Measurements from ENCODE around the gene SPON2. TPM values are rescaled to one million over a fixed set of nuclear protein-coding genes. Genes with fewer than 3 reads are reported as not detected.

SPON2 gene
- polyA plus RNA-seq, 2 of the 4 experiments (the other 2 are of a cell fraction): 0.12 to 0.54 TPM

DNA sequence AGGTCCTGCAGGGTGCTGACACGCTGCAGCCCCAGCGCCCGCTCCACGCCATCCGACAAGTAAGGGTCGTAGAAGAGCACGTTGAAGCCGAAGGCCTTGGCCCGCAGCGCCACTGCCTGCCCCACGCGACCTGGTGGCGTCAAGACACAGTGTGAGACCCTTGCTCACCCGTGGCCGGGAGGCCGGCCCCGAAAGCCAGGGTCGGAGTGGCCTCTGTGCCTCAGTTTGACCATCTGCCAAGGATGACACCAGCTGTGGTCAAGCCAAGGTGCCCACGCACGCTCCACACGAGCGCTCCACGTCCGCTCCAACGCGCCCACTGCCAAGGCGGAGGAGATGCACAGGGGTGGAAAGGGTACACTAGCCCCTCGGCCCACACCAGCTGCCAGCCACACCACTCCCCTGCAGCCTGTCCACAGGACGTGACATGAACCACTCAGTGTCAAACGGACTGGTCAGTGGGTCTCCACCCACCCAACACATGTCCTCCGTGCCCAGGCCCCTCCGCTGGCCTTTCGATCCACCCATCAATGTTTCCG lies 43.8 kb upstream of the SPON2 start:
- ChIA-PET POLR2A (no interaction called here), CTCF (no interaction called here)
- no peak overlapping the region for H3K4me2 ChIP-seq
- TF ChIP-seq JUNB (IDR thresholded peaks at IDR 0.05) (no peak), RCOR1 (IDR thresholded peaks at IDR 0.05; ENCODE audit: low read depth, low read length) (no peak), HES2 (IDR thresholded peaks at IDR 0.05) (no peak), ELK1 (IDR thresholded peaks at IDR 0.05; ENCODE audit: low read depth, low read length) (no peak), JUN (IDR thresholded peaks at IDR 0.05) (no peak), HEYL (CRISPR knock-in tag; IDR thresholded peaks at IDR 0.05) (no peak), ESRRA (IDR thresholded peaks at IDR 0.05; ENCODE audit: borderline replicate concordance, low read length) (no peak), HDAC2 (IDR thresholded peaks at IDR 0.05) (no peak), BCL3 (IDR thresholded peaks at IDR 0.05) (no peak)
- TF ChIP-seq, protein P1, sequence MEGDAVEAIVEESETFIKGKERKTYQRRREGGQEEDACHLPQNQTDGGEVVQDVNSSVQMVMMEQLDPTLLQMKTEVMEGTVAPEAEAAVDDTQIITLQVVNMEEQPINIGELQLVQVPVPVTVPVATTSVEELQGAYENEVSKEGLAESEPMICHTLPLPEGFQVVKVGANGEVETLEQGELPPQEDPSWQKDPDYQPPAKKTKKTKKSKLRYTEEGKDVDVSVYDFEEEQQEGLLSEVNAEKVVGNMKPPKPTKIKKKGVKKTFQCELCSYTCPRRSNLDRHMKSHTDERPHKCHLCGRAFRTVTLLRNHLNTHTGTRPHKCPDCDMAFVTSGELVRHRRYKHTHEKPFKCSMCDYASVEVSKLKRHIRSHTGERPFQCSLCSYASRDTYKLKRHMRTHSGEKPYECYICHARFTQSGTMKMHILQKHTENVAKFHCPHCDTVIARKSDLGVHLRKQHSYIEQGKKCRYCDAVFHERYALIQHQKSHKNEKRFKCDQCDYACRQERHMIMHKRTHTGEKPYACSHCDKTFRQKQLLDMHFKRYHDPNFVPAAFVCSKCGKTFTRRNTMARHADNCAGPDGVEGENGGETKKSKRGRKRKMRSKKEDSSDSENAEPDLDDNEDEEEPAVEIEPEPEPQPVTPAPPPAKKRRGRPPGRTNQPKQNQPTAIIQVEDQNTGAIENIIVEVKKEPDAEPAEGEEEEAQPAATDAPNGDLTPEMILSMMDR (IDR thresholded peaks at IDR 0.05): no peak
- WGBS (ENCODE audit: missing lambda C conversion rate): 96% methylated on average over 33 of the region's 34 CpGs
- no peak overlapping the region for H3K27ac ChIP-seq
- no peak for FAIRE-seq
- no peak for ATAC-seq
- H3K9me3 ChIP-seq: no peaks in the 10 kb centered on the region
- no peak for DNase-seq (ENCODE audit: low read depth in 1 of 2, low spot score in 1 of 2)
- H3K4me1 ChIP-seq: no peaks in the 10 kb centered on the region
- H3K4me3 ChIP-seq: no peak overlapping the region

DNA sequence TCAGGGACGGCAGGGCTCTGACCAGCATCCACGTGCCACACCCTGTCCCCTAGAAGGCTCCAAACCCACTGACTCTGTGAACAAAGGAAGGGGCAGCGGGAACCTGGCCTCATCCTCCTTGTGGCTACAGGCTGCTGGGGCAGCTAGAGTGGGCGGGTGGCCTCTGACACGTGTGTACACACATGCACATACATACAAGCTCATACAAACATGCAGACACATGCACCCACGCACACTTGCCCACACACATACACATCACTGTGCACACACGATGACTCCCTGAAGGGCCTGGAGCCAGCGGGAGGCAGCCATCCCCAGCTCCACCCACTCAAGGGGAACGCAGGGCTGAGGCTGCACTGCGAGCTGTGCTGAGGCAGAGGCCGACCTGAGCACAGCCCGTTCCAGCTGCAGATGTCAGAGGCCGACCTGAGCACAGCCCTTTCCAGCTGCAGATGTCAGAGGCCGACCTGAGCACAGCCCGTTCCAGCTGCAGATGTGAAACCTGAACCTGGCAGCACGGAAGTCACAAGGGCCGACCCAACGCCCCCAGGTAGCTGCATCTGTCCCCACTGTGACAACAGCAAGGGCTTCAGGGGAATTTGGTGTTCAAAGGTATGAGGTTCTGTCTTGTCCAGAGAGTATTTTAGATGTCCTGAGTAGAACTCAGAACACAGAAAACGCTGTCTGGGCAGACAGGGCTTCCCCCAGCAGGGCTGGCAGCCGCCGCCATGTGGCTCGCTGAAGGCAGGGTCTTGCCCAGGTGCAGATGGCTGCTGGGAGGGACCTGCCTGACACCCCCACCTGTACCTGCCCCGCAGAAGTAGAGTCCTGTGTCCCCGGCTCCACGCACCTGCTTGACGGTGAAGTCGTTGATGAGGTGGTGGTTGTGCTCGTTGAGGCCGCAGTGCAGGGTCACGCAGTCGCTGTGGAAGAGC lies 43.0 kb upstream of the SPON2 start:
- ATAC-seq (no peak; a peak in 1 of 6 replicates), DNase-seq (ENCODE audit: low read depth in 1 of 2, low spot score in 1 of 2) (no peak), FAIRE-seq (no peak)
- Histone ChIP-seq H3K4me2 (no peak overlapping the region), H3K9me3 (no peaks in the 10 kb centered on the region), H3K4me1 (no peaks in the 10 kb centered on the region), H3K27ac (no peak overlapping the region), H3K4me3 (no peak overlapping the region)
- WGBS (ENCODE audit: missing lambda C conversion rate): 92% methylated on average over 20 of the region's 31 CpGs
- CTCF ChIA-PET: interaction anchor here (1.3 kb wide), 1 partner anchor 12 kb away, joined by 5 read pairs; no protein-coding TSS in a partner anchor
- POLR2A ChIA-PET: no interaction called here
- TF ChIP-seq POLR2AphosphoS2 (conservative IDR thresholded peaks at IDR 0.05; ENCODE audit: low read length) (no peak), RARB (CRISPR knock-in tag; IDR thresholded peaks at IDR 0.05) (no peak), NFE2L2 (conservative IDR thresholded peaks at IDR 0.05; ENCODE audit: low read length) (no peak), FOXS1 (CRISPR knock-in tag; IDR thresholded peaks at IDR 0.05) (no peak), TP53 (CRISPR knock-in tag; IDR thresholded peaks at IDR 0.05) (no peak), HEYL (CRISPR knock-in tag; IDR thresholded peaks at IDR 0.05) (no peak), SREBF2 (IDR thresholded peaks at IDR 0.05) (no peak), SMC3 (IDR thresholded peaks at IDR 0.05) (no peak), FOSL2 (IDR thresholded peaks at IDR 0.05) (no peak), FOSL2 (CRISPR knock-in tag; IDR thresholded peaks at IDR 0.05) (no peak), JUN (IDR thresholded peaks at IDR 0.05) (no peak), KDM5A (IDR thresholded peaks at IDR 0.05) (no peak), ZNF302 (CRISPR knock-in tag; IDR thresholded peaks at IDR 0.05) (no peak), MYC (IDR thresholded peaks at IDR 0.05; ENCODE audit: borderline replicate concordance, low read length) (no peak), HES2 (IDR thresholded peaks at IDR 0.05) (no peak), ZFP36 (IDR thresholded peaks at IDR 0.05; ENCODE audit: borderline replicate concordance, partially characterized antibody) (no peak), NPAS2 (CRISPR knock-in tag; IDR thresholded peaks at IDR 0.05; ENCODE audit: borderline replicate concordance) (no peak), HOXB5 (CRISPR knock-in tag; IDR thresholded peaks at IDR 0.05) (no peak), HMGXB4 (CRISPR knock-in tag; IDR thresholded peaks at IDR 0.05; ENCODE audit: borderline replicate concordance) (no peak)
- TF ChIP-seq, protein P2, sequence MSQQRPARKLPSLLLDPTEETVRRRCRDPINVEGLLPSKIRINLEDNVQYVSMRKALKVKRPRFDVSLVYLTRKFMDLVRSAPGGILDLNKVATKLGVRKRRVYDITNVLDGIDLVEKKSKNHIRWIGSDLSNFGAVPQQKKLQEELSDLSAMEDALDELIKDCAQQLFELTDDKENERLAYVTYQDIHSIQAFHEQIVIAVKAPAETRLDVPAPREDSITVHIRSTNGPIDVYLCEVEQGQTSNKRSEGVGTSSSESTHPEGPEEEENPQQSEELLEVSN (IDR thresholded peaks at IDR 0.05; ENCODE audit: borderline replicate concordance, low read depth): no peak

All from A549 (cell line).